Left renal pelvis (tissue), 4 donors: ENCODE data around the gene LYZL6. TPM values are rescaled to one million over a fixed set of nuclear protein-coding genes. Genes with fewer than 3 reads are reported as not detected.

ENCODE experiments used
- DNase-seq, 4 donors: peaks; one replicate each; pipeline ENCODE4 v3.0.0-alpha.2; 2013; ENCODE audit warnings: low read depth in 4 of 4, low spot score in 3 of 4
- polyA plus RNA-seq, 4 donors: library from polyadenylated mRNA; unstranded; fragments of 120-200 nt; gene quantifications; one replicate each; pipeline ENCODE4 v1.2.1, GENCODE V29; 2013; ENCODE audit not compliant: insufficient read length in 4 of 4

Gene LYZL6, protein sequence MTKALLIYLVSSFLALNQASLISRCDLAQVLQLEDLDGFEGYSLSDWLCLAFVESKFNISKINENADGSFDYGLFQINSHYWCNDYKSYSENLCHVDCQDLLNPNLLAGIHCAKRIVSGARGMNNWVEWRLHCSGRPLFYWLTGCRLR
- polyA plus RNA-seq, result not detected

DNA sequence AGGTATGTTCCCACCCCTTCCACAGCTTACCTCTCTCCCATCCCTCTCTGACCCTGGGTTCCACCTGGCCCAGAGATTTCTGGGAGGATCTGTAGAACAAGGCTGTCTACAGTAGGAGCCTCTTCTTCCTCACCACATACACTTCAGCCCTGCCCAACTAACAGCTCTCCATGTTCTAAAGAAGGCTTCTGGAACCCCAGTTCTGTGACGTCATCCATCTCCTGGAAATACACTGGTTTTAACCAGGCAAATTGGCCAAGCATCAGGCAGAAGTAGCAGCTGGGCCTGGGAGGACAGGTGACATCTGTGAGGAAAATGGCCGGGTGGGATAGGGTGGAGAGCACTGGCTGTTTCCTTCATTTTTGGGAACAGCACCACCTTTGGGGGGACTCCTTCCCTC, at the start of gene LYZL6:
Gene LYZL6 (minus strand): TSS at position 177 of the 400 bp plus-strand sequence. CDS start 4,357 bp downstream, outside the sequence.
- no peak for DNase-seq

DNA sequence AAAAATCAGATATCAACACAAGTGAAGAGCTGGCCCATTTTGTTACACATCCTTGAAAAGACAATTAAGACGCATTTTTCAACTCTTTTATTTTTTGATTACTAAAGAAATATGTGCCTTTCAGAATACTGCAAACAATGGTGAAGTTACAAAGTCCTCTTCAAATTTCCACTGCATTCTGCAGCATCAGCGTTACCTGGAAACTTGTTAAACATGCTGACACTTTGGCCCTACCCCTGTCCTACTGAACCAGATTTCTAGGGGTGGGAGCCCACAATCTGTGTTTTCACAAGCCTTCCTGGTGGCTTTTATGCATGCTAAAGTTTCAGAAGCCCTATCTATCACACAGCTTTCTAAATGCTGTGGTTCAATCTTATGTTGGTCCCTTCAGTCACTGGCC, 47.6 kb upstream of the LYZL6 start:
- no peak for DNase-seq

DNA sequence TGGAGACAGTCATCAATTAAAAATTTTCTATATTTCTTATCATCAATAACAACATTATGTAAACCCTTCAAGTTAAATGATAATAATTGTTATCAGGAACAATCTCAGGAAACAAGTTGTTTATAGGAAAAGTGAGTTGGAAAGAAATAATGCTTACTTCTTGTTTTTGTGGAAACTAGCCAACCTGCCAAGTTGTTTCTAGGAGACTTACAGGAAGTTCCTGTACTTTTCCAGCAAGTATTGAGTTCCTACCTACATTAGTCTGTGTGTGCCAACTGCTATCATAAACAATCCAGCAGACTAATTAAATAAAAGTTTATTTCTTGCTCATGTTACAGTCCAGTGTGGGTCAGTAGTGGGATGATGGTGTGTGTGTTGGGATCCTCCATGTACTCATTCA, 44.7 kb upstream of the LYZL6 start:
- no peak for DNase-seq

DNA sequence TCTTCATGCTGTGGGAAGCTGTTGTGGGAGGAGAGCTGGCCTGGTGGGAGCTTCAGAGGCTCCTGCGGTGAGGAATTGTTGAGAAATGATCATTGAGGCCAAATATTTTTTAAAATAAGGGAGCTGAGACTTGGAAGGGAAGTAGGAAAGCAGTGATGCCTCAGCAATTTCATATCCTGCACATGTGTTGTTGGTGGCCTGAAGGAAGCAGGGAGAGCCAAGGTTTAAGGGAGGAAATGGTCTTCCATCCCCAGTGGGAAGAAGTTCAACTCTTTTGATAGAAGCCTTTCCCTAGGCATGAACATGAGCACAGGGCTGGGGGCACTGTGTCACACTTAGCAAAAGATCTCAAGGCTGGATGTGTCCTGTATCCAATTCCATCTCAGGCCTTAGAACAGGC, 43.1 kb upstream of the LYZL6 start, which contains the start of gene CCL14:
Gene CCL14 (minus strand): TSS at position 87 of the 400 bp plus-strand sequence. CDS start 80 bp downstream, at position 7.
- DNase-seq, result no peak

DNA sequence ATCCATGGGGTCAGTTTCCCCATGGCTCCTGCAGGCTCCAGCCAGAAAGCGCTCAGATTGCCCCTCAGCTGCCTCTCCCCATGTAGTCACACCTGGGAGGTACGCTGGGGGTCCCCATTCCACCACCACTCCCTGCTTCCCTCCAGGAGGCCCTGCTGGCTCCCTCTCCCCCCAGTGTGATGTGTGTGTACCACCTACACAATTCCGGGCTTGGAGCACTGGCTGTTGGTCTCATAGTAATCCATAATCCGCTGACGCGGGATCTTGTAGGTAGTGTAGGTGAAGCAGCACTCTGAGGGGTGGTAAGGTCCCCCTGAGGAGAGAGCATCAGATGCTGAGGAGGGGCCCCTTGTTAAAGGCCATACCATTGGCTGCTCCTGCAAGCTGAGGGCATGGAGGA, 40.6 kb upstream of the LYZL6 start:
- DNase-seq, result no peak

DNA sequence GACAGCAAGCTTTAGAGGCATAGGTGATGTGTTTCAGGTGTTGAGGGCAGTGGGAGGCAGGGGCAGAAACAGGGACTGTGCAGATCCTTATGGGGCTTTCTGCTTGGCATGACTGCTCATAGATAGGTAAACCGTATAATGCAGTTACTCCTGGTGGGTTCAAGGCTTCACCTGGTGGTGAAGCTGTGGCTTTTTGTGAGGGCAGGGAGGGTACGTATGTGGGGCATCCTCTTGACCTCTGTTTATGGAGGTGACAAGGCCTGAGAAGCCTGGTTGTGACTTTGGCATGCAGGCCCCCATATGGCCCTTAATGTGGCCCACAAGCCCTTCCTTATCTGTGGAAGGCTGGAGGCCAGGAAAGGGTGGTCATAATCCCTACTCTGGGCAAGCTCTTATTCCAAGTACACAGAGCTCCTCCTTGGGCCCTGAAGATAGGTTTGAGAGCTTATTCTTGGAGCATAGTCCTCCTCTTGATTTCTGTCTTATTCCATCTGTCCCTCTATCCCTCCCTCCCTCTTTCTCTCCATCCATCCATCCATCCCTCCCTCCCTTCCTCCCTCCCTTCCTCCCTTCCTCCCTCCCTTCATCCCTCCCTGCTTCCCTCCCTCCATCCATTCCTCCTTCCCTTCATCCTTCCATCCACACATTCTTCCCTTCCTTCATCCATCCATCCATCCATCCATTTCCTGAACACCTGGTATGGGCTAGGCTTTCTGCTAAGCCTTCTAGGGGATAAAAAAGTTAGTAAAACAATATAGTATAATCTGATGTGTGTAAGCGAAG, 39.1 kb upstream of the LYZL6 start:
- DNase-seq, result no peak

DNA sequence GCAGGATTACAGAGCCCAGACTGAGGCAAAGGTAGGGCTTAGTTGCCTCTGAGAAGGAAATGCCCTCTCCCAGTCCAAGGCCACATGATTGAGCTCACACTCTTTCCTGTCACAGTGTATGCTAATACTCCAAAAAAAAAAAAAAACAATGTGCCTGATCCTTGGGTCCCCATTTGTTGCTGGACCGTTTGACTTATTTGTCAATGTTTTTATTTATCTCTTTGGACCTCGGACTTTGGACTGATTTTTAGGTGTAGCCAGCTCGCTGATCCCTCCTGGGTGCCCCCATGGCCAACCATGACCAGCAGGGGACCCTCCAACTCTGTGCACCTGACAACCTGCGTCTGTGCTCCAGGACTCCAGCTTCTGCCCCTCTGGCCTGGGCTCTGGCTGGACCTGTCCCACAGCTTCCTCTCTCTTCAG, 38.4 kb upstream of the LYZL6 start:
- DNase-seq, result no peak

DNA sequence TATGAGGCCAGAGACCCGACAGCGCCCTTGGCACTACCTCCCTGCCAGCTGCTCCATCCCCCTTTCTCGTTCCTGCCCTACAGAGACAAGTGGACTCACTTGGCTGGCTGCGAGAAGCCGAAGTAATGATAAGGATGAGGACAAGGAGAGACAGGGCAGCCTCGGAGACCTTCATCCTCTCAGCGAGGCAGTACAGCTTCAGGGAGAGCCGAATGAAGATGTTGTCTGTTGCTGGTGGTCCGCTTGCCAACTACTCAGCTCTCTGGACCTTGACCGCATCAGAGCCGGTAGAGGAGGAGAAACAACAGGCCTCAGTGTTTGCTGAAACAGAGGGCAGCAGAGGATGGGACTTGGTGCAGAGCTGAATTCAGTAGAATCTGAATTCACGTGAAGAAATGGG, 37.7 kb upstream of the LYZL6 start, which contains the start of gene CCL16:
Gene CCL16 (minus strand): TSS at position 252 of the 400 bp plus-strand sequence. CDS start 77 bp downstream, at position 175.
- DNase-seq, result no peak

DNA sequence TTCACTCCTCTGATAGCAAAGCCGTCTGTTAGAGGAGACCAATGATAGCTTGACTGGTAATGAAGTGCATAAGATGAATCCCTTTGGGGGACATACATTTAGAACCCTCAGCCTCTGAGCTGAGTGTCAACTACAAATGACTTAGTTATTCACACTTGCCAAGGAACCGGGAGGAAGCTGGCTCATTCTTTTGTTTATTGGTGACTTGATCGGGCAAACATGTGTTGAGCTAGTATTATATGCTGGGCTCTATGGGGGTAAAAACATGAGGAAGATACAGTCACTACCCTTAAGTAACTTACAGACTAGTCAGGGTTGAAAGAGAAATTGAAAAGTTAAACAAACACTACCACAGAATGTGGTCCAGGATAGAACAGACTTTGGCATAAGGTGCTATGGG, 34.8 kb upstream of the LYZL6 start:
- no peak for DNase-seq

DNA sequence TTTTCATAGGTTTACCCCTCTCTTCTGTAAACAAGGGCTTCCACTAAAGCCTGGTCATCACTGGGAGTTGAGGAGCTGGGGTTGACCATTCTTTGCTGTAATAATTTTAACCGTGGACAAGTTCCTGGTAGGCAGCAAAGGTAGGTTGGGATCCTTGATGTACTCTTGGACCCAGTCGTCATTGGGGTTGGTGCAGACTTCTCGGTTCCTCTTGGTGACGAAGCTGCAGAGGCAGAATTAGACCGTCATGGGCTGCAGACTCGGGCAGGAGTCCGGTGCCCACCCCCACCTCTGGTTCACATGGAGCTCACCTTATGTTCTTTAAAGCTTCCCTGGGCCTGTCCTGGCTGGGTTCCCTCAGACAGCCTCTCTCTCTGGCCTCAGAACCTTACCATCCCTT, 34.0 kb upstream of the LYZL6 start:
- DNase-seq, result no peak

DNA sequence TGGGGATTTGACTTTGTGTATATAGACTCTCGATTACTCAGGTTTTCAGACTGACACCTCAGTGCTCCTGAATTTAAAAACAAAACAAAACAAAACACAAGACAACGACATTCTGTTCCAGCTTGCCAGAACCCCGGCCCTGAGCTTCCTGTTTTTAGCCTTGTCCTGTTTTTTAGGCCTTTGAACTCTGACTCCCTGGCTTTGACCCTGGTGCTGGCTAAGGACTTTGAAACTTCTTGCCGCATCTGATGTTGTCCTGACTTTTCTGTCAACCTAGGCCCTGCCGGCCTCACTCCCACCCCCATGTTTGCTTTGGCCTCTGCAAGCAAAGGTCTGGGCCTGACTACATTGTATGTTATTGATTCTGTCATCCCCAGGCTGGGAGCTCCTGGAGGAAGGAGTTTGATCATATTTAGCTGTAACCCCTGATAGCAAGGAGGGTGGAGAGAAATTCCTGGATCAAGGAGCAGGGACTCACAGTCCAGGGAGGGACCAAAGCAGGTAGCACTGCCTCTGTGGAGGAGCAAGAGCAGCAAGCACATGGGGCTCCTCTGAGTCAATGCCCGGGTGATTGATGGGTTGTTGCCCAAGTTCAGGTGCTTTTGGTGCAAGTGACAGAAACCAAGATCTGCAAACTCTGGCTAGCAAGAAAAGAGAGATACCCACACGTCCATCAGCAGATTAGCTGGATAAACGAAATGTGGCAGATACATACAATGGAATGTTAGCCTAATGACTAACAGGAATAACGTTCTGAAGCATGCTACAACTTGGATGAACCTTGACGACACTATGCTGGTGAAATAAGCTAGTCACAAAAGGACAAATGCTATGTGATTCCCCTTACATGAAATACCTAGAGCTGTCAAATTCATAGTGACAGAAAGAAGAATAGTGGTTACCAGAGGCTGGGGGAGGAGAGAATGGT, 30.1 kb upstream of the LYZL6 start:
- DNase-seq, result no peak

DNA sequence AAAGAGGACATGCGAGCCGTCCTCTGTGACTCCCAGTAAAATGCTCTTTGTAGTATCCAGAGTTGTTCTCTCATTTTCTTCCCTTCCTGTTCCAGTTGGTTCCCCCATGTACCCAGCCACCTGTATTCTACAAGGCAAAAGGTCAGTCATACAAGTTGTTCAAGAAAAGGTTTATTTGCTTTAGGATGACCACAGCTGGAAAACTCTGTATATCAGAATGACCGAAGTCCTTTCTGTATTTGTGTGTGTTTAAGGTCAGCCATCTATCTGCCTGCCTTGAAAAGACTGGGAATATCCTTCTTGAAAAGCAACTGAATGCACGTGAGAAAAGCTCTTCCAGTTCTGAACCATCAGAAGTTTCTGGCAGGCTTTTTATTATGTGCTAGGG, 29.4 kb upstream of the LYZL6 start:
- DNase-seq, result no peak

DNA sequence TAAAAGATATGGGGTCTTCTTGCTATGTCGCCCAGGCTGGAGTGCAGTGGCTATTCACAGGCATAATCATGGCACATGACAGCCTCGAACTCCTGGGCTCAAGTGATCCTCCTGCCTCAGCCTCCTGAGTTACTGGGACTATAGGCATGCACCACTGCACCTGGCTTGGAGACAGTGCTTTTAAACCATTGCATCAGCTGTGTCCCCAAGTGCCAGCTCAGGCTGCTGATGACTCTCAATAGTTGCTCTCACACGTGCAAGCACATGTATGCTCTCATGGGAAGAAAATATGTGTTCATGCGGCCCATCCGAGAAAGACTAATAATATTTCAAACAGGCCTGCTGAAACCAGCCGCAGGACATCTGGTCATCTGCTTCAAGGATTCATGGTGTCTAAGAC, 29.0 kb upstream of the LYZL6 start:
- no peak for DNase-seq

DNA sequence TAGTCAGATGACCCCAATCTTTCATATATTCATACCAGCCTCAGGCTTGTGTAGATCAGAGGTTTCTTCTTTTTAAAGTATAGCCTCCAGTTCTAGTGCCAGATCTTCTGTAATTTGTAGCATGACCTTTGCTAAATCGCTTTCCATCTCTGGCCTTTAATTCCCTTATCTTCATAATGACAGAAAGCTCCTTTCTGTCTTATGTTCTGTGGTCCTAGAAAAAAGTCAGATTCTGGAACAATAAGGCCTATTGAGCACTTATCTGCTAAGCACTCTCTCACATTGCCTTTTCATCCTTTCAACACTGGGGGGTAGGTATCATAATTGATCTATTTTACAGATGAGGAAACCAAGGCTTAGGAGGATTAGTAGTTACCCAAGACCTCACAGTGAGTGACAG, 28.6 kb upstream of the LYZL6 start:
- DNase-seq, result no peak

DNA sequence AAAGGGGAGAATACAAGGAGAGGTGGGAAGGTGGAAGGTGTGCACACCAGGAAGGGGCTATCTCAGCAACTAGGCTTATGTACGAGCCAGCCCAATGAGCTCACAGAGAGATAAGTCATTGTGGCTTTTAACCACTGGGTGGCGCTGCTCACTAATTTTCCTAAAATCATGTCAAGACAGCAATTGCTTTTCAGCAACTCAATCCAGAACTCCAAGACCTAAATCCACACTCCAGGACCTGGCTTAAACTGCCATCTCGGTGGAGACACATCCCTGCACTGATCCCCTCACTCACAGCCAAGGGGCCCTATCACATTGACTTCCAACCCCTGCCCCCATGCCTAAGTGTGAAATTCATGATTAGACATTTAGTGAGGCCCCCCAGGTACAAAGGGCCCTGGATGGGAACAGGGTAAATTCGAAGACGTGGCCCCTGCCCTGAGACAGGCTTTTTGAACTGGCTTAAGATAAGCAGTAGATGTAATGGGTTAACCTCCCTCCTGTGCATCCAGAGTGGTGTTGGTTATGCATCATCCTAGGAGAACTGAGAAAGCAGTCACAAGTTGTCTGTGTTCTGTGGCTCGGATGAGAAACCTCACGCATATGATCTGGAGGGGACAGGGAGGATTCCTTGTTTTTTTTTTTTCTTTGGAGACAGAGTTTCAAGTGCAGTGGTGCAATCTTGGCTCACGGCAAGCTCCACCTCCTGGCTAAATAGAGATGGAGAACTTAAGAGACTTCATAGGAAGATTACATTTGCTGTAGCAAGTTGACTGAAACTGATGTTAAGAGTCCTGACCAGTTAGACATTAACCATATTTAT, 26.3 kb upstream of the LYZL6 start:
- peak; percentile 69 to 79 (median 74) for DNase-seq

DNA sequence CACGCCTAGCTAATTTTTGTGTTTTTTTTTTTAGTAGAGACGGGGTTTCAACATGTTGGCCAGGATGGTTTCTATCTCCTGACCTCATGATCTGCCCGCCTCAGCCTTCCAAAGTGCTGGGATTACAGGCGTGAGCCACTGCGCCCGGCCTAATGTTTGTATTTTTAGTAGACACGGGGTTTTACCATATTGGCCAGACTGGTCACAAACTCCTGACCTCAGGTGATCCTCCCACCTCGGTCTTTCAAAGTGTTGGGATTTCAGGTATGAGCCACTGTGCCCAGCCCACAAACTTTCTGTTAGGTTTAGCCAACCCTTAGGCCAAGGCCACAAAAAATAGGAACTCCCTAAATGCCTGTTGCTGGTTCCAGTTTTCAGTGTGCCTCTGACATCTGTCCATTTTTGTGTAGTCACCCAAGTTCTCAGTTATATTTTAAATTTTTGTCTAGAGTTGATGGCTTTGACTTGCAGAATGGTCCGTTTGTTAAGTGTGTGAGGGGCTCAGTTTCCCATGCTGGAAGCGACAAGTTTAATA, 25.1 kb upstream of the LYZL6 start:
- DNase-seq, result no peak

DNA sequence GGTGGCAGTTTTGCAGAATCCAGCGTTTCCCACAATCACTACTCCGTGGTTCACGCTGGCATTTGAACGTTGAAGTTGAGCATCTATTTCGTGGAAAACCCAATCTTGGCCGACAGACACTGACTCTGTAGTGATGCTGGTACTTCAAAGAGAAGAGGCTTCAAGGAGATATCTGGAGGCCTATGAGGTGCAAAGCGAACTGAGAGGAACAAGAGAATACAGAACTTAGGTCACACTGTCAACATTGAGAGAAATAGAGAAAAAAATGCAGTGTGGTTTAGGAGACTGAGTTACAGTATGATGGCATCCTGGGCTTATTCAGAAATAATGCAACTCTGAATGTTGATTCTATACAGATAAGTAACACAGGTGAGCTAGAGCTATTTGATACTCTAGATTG, 21.8 kb upstream of the LYZL6 start:
- DNase-seq, result no peak

DNA sequence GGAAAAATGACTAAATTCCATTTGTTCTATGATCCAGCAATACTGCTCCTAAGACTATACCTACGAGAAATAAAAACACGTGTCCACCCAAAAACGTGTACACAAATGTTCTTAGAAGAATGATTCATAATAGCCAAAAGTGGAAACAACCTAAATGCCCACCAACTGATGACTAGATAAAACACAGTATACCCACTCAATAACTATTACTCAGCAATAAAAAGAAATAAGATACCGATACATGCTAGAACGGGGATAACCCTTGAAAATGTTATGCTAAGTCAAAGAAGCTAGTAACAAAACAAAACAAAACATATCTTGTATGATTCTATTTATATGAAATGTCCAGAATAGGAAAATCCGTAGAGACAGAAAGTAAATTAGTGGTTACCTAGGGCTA, 20.1 kb upstream of the LYZL6 start:
- no peak for DNase-seq

DNA sequence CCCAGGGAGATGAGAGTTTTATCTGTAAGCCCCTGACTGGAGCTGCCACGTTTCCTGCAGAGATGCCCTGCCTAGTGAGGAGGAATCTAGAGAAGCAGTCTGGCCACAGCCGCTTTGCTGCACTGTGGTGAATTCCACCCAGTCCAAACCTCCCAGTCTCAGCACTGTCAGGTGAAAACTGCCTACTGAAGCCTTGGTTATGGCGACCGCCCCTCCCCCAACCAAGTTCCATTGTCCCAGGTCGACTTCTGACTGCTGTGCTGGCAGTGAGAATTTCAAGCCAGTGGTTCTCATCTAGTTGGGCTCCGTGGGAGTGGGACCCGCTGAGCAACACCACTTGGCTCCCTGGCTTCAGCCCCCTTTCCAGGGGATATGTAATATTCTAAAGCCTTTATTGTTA, 10.2 kb upstream of the LYZL6 start:
- DNase-seq, result no peak

DNA sequence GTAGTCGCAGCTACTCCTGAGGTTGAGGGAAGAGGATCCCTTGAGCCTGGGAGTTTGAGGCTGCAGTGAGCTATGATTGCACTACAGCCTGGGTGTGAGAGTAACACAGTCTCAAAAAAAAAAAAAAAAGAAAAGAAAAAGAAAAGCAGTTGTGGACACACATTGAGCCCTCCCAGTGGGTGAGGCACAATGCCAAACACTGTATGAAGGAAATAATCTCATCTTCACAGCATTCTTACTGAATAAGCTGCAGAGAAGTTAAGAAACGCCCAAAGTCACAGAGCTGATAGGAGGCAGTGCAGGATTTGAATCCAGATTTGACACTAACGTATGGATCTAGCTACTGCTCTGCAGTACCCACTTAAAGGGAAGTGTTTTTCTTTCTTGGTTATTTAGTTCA, 5.9 kb upstream of the LYZL6 start:
- no peak for DNase-seq
